ENCODE results near the gene GLI3. TPM values are rescaled to one million over a fixed set of nuclear protein-coding genes. Genes with fewer than 3 reads are reported as not detected.

Gene GLI3
- total RNA-seq, 4 donors from 2014 or later: 16.5 to 105 (median 22.6) TPM

DNA sequence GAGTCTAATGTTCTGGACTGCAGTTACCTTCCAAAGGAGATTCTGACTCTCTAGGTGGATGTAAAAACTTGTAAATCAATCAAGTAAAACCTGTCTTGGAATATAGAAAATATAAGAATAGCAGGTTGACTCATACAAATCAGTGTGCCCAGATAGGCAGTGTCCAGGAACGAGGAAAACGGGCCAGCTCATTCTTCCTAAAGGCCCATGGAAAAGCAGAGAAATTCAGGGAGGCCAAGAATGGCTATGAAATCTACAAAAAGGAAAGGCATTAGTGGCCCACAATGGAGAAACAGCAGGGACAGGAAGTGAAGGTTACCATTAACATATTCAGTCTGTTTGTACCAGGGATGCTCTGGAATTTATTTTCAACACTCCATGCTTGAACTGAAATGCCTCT lies 14.9 kb downstream of the GLI3 start:
- Histone ChIP-seq H3K36me3 (no peaks in the 10 kb centered on the region), H3K4me1 (peaks cover 0 to 12% of the 10 kb centered on the region in 2 donors), H3K27ac (peak overlapping the region; percentile 19 to 22), H3K4me3 (no peak overlapping the region), H3K27me3 (no peaks in the 10 kb centered on the region), H3K9me3 (no peaks in the 10 kb centered on the region)
- intact Hi-C loops (cut with DNase I; ENCODE audit: low total_unique reads): no loop called here
- no peak for DNase-seq
- no peak for TF ChIP-seq POLR2A (IDR thresholded peaks at IDR 0.05)
- TF ChIP-seq CTCF (IDR thresholded peaks at IDR 0.05): no peak

DNA sequence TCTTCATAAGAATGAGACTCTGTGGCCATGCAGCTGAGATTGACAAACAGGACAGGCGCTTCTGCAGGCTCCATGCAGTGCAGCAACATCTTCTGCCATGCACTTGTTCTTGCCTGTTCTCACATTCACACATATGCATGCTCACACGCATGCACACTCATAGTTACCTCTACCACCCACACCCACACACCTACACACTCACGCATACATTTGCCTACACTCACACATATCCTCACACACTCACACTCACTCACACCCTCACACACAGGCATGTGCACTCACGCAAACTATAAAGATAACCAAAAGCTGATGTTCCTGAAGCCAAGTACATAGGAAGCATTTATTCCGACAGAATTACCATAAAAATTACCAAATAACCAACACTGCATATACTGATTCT lies 15.7 kb downstream of the GLI3 start:
- Histone ChIP-seq H3K4me3 (no peak overlapping the region), H3K4me1 (peaks cover 0 to 12% of the 10 kb centered on the region in 2 donors), H3K27ac (no peak overlapping the region), H3K36me3 (no peaks in the 10 kb centered on the region), H3K27me3 (no peaks in the 10 kb centered on the region), H3K9me3 (no peaks in the 10 kb centered on the region)
- TF ChIP-seq CTCF (IDR thresholded peaks at IDR 0.05): no peak
- no peak for TF ChIP-seq POLR2A (IDR thresholded peaks at IDR 0.05)
- DNase-seq: no peak
- intact Hi-C loops (cut with DNase I; ENCODE audit: low total_unique reads): no loop called here

DNA sequence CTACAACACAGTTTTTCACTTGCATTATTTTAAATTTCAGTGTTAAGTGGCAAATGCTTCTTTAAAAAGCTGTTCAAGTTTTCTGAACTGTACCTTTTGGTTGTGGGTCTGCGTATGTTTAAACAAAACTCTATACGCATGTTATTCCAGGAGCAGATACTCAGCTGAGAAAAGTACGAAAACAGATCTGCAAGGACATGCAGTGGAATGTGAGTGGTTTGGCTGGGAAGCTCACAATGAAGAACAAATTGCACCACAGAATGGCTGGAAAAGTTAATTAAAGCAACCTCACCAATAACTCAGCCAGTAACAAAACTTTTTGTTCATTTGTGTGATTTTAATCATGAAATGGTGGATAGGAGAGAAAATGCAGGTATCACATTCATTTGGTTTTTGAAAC lies 17.6 kb downstream of the GLI3 start:
- TF ChIP-seq POLR2A (IDR thresholded peaks at IDR 0.05): no peak
- TF ChIP-seq CTCF (IDR thresholded peaks at IDR 0.05): no peak
- Histone ChIP-seq H3K4me3 (no peak overlapping the region), H3K36me3 (no peaks in the 10 kb centered on the region), H3K4me1 (peaks cover 0 to 15% of the 10 kb centered on the region in 2 donors), H3K27me3 (no peaks in the 10 kb centered on the region), H3K9me3 (no peaks in the 10 kb centered on the region), H3K27ac (peak overlapping the region; percentile 36 to 48)
- no peak for DNase-seq
- intact Hi-C loops (cut with DNase I; ENCODE audit: low total_unique reads): no loop called here

GRCh38 chr7:42218248-42218647 lies 18.8 kb downstream of the GLI3 start:
- peaks cover 0 to 15% of the 10 kb centered on the region in 2 donors for H3K4me1 ChIP-seq
- H3K4me3 ChIP-seq: no peak overlapping the region
- no peaks in the 10 kb centered on the region for H3K27me3 ChIP-seq
- intact Hi-C loops (cut with DNase I; ENCODE audit: low total_unique reads): no loop called here
- H3K27ac ChIP-seq: peak overlapping the region; percentile 66 to 69
- DNase-seq: no peak
- TF ChIP-seq POLR2A (IDR thresholded peaks at IDR 0.05) (no peak), CTCF (IDR thresholded peaks at IDR 0.05) (no peak)
- H3K9me3 ChIP-seq: no peaks in the 10 kb centered on the region
- H3K36me3 ChIP-seq: no peaks in the 10 kb centered on the region

DNA sequence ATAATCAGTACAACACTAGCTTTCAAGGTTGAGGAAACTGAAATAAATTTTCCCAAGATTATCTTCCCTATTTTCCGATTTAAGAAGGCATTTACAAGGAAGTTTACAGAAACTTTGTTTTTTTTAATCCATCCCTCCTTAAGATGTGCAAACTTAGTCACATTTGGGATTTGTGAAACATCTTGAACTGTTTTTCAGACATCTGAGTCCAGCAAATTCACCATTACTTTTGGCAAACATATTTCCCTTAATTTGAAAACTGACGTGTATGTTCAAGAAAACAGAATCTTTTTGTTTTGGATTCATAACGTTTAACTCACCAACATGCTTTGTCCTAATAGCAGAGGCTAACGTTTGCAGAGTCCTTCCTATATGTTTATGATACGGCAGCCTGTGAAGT lies 19.5 kb downstream of the GLI3 start:
- TF ChIP-seq POLR2A (IDR thresholded peaks at IDR 0.05): no peak
- no peak for TF ChIP-seq CTCF (IDR thresholded peaks at IDR 0.05)
- Histone ChIP-seq H3K9me3 (no peaks in the 10 kb centered on the region), H3K27me3 (no peaks in the 10 kb centered on the region), H3K27ac (peak overlapping the region; percentile 66 to 69), H3K36me3 (no peaks in the 10 kb centered on the region), H3K4me1 (peaks cover 0 to 15% of the 10 kb centered on the region in 2 donors), H3K4me3 (no peak overlapping the region)
- no peak for DNase-seq
- intact Hi-C loops (cut with DNase I; ENCODE audit: low total_unique reads): no loop called here
